Measurements from ENCODE around the gene GCNT2. TPM values are rescaled to one million over a fixed set of nuclear protein-coding genes. Genes with fewer than 3 reads are reported as not detected.
"Not testable (repeated sequence)": the region's sequence is repeated elsewhere in the genome, so short reads cannot be mapped to it uniquely, and the experiment has no call there.

GCNT2 gene
- polyA plus RNA-seq, 6 donors from 2014 or later: 3.7 to 8.9 (median 5.9) TPM

DNA sequence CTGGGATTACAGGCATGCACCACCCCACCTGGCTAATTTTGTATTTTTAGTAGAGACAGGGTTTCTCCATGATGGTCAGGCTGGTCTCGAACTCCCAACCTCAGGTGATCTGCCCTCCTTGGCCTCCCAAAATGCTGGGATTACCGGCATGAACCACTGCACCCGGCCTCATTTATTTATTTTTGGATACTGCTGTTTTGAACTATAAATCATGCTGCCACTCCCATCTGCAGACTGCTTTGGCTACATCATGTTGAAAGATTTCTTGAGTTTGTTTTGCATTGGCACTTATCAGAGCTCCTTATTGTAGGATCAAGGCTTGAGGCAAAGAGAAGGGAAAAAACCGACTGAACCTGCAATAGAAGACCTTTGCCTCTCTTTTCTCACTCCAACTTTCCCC is 60.3 kb downstream of the GCNT2 start:
- H3K9me3 Mint-ChIP-seq; H3K27ac Mint-ChIP-seq; H3K4me3 Mint-ChIP-seq; H3K27me3 Mint-ChIP-seq; DNase-seq; ATAC-seq (ENCODE audit: low read depth in 2 of 2): not testable (repeated sequence)
- Mint-ChIP-seq H3K36me3 (peaks cover 0 to 15% of the 10 kb centered on the region in 2 donors), H3K4me1 (peaks cover 17 to 30% (median 25%) of the 10 kb centered on the region in 3 donors)

DNA sequence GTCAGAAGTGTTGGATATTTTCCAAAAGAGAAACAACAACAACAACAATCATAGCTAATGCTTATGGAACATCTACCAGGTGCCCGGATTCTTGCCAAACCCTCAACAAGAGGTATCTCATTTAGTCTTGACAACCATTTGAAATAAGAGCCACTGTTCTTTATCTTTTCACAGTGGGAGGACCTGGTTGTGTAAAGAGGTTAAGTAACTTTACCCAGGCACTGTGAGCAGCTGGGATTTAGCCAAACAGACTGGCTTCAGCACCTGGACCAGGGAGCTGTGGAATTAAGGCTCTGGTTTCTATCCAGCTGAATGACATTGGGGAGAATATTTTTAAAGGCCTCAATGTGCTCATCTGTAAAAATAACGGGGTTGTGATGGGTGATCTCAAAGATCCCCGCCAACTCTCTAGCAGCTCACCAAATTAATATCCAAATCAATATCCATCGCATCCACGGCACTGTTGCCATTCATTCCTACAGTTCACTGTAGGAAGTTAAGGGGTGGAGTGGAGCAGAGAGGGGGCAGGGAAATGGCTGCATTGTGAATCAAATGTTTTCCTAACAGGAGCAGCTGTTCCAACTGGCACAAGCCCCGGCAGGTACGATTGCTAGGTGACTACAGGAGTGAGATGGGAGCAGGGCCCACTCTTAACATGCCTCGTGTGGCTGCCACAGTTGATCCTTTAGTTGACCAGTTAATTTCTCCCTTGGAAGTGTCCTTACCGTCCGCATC is 61.8 kb downstream of the GCNT2 start:
- no peaks in the 10 kb centered on the region for H3K9me3 Mint-ChIP-seq
- peaks cover 14 to 29% (median 23%) of the 10 kb centered on the region in 3 donors for H3K4me1 Mint-ChIP-seq
- peak overlapping the region in 1 of 6 donors; percentile 48 for H3K27ac Mint-ChIP-seq
- ATAC-seq (ENCODE audit: low read depth in 2 of 2) (no peak), DNase-seq (no peak)
- peaks cover 0 to 10% of the 10 kb centered on the region in 2 donors for H3K36me3 Mint-ChIP-seq
- H3K27me3 Mint-ChIP-seq: no peaks in the 10 kb centered on the region
- H3K4me3 Mint-ChIP-seq: no peak overlapping the region

DNA sequence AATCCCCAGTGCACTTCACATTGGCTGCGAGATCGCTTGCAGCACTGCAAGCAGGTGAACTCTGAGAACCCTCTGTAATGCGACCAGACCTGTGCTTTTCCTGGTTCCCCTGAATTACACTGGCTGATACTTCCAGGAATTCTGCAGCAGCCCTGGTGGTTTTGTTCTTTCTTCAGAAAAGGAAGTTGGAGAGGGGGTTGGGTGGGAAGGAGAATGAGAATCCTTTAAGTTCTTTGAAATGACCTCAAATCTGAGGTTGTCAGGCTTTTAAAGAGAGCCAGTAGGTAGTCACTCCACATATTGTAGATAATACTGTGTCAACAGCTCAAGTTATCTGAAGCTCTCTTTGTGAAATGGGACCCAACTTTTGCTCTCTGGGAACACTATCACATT is 62.4 kb downstream of the GCNT2 start:
- Mint-ChIP-seq H3K36me3 (peaks cover 0 to 10% of the 10 kb centered on the region in 2 donors), H3K4me3 (no peak overlapping the region), H3K27ac (peak overlapping the region in 2 of 6 donors; percentile 23 to 48), H3K27me3 (no peaks in the 10 kb centered on the region), H3K4me1 (peaks cover 14 to 27% (median 22%) of the 10 kb centered on the region in 3 donors), H3K9me3 (no peaks in the 10 kb centered on the region)
- ATAC-seq (ENCODE audit: low read depth in 2 of 2): no peak
- DNase-seq: no peak

DNA sequence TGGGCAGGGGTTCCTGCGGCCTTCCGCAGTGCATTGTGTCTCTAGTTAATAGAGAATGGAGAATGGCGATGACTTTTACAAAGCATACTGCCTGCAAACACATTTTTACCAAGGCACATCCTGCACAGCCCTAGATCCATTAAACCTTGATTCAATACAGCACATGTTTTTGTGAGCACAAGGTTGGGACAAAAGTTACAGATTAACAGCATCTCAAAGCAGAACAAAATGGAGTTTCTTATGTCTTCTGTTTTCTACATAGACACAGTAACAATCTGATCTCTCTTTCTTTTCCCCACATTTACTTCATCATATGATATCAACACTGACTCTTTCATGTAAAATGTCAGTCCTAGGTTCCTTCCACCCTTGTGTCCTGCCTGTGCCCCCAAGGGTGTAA is 63.5 kb downstream of the GCNT2 start:
- Mint-ChIP-seq H3K4me3 (no peak overlapping the region), H3K27ac (peak overlapping the region in 1 of 6 donors; percentile 29), H3K9me3 (no peaks in the 10 kb centered on the region), H3K36me3 (peaks cover 0 to 10% of the 10 kb centered on the region in 2 donors), H3K4me1 (peaks cover 10 to 24% (median 17%) of the 10 kb centered on the region in 3 donors), H3K27me3 (no peaks in the 10 kb centered on the region)
- ATAC-seq (ENCODE audit: low read depth in 2 of 2) (no peak), DNase-seq (no peak)

DNA sequence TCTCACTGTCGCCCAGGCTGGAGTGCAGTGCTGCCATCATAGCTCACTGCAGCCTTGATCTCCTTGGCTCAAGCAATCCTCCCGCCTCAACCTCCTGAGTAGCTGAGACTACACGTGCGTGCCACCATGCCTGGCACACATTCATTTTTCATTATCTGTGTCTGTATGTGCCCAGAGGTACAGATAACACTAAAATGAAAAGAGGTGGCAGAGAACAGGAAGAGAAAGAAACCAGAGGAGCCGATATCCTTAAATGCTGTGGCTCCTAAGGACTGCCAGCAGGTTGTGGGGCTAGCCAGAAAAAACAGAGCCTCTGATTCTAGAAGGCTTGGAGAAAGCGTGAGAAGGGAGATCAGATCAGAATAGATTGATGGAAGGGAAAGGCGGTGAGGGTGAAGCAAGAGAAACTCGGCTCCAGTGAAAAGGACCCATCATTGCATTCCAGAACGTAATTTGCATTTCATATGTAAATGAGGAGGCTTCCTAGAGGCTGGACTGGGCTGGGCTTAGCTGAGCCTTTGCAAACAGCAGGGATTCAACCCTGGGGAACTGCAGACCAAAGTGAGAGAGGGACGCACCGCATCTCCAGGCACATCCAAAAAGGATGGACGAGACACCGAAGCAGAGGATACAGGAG is 64.2 kb downstream of the GCNT2 start:
- no peak for DNase-seq
- peaks cover 9 to 20% (median 16%) of the 10 kb centered on the region in 3 donors for H3K4me1 Mint-ChIP-seq
- peaks cover 0 to 10% of the 10 kb centered on the region in 2 donors for H3K36me3 Mint-ChIP-seq
- no peak for ATAC-seq (ENCODE audit: low read depth in 2 of 2)
- no peak overlapping the region for H3K4me3 Mint-ChIP-seq
- no peaks in the 10 kb centered on the region for H3K27me3 Mint-ChIP-seq
- H3K27ac Mint-ChIP-seq: peak overlapping the region in 3 of 6 donors; percentile 19 to 86 (median 64)
- no peaks in the 10 kb centered on the region for H3K9me3 Mint-ChIP-seq

DNA sequence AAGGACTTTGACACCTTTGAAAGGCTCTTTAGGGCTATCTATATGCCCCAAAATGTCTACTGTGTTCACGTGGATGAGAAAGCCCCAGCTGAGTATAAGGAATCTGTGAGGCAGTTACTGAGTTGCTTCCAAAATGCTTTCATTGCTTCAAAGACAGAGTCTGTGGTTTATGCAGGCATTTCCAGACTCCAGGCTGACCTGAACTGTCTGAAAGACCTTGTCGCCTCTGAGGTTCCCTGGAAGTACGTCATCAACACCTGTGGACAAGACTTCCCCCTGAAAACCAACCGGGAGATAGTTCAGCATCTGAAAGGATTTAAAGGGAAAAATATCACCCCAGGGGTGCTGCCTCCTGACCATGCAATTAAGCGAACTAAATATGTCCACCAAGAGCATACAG is 65.2 kb downstream of the GCNT2 start:
- Mint-ChIP-seq H3K36me3 (peaks cover 0 to 18% of the 10 kb centered on the region in 2 donors), H3K9me3 (no peaks in the 10 kb centered on the region), H3K4me3 (no peak overlapping the region), H3K27me3 (no peaks in the 10 kb centered on the region), H3K27ac (peak overlapping the region in 2 of 6 donors; percentile 52 to 79), H3K4me1 (peaks cover 13 to 21% (median 19%) of the 10 kb centered on the region in 3 donors)
- DNase-seq (no peak), ATAC-seq (ENCODE audit: low read depth in 2 of 2) (no peak)

DNA sequence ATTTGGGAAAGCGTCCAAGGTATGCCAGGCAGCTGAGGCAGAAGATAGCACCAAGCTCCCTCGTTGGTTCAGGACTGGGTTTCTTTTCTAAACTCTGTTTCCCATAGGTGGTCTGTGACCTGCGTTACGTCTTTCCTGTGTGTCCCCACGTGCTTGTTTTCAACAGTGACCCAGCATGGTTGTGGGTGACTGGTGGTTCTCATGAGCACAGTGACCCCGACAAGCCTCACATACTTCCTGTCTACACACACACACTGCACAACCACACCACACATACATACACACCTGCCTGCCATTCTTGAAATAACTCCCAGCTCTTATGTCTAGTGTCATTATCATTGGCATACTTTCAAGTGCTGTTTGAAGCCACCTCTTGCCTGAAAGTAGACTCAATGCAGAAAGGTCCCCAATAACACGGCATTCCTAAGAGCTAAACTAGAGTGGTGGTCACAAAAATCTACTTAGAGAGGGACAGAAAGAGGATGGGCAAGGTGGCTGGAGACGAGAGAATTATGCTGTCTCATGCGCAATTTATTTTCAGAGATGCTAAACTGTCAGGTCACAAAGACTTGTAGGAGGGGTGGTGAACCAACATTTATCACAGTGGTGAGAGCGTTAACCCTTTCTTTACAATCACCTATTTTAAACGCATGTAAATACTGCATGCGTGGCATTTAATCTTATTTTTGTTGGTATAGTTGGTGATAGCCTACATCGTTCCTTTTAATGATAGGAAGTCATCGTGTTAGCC is 66.7 kb downstream of the GCNT2 start:
- H3K4me3 Mint-ChIP-seq: no peak overlapping the region
- H3K9me3 Mint-ChIP-seq: no peaks in the 10 kb centered on the region
- H3K27me3 Mint-ChIP-seq: no peaks in the 10 kb centered on the region
- DNase-seq (no peak), ATAC-seq (ENCODE audit: low read depth in 2 of 2) (peak in 1 of 2 donors; percentile 16)
- H3K4me1 Mint-ChIP-seq: peaks cover 16 to 25% (median 21%) of the 10 kb centered on the region in 3 donors
- peaks cover 0 to 18% of the 10 kb centered on the region in 2 donors for H3K36me3 Mint-ChIP-seq
- no peak overlapping the region for H3K27ac Mint-ChIP-seq

DNA sequence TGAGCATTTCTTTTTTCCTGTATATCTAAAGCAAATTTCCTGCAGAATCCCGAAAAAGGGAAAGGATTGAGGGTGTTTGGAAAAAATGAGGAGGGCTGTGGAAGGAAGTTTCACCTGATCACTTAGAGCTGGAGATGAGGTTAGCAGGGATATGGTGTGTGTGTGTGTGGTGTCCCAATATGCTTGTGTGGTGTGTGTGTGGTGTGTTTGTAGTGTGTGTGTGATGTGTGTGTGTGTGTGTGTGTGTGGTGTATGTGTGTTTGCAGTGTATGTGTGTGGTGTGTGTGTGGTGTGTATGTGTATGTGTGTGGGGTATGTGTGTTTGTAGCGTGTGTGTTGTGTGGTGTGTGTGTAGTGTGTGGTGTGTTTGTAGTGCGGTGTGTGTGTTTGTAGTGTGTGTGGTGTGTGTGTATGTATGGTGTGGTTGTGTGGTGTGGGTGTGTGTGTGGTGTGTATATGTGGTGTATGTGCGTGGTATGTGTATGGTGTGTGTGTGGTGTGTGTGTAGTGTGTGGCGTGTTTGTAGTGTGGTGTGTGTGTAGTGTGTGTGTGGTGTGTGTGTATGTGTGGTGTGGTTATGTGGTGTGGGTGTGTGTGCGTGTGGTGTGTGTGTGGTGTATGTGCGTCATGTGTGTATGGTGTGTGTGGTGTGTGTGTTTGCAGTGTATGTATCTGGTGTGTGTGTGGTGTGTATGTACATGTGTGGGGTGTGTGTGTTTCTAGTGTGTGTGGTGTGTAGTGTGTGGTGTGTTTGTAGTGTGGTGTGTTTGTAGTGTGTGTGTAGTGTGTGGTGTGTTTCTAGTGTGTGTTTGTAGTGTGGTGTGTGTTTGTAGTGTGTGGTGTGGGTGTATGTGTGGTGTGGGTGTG is 67.6 kb downstream of the GCNT2 start:
- peaks cover 0 to 18% of the 10 kb centered on the region in 2 donors for H3K36me3 Mint-ChIP-seq
- no peaks in the 10 kb centered on the region for H3K27me3 Mint-ChIP-seq
- H3K4me1 Mint-ChIP-seq: peaks cover 23 to 25% (median 25%) of the 10 kb centered on the region in 3 donors
- DNase-seq (no peak), ATAC-seq (ENCODE audit: low read depth in 2 of 2) (no peak)
- no peaks in the 10 kb centered on the region for H3K9me3 Mint-ChIP-seq
- H3K4me3 Mint-ChIP-seq: no peak overlapping the region
- no peak overlapping the region for H3K27ac Mint-ChIP-seq

DNA sequence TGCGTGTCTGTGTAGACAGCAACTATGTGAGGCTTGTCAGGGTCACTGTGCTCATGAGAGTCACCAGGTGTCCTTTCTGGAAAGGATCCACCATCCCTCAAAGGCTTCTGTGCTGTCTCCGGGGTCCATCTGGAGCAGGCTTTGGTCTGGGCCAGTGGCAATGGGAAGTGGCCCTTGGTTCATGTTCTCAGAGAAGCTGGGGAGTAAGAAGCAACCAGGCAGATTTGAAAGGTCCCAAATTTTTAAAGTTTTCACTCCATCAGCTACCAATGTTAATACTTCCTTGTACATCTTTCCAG is 68.2 kb downstream of the GCNT2 start:
- Mint-ChIP-seq H3K4me1 (peaks cover 23 to 29% (median 24%) of the 10 kb centered on the region in 3 donors), H3K9me3 (no peaks in the 10 kb centered on the region), H3K27me3 (no peaks in the 10 kb centered on the region), H3K27ac (no peak overlapping the region), H3K36me3 (peaks cover 0 to 18% of the 10 kb centered on the region in 2 donors), H3K4me3 (no peak overlapping the region)
- DNase-seq (no peak), ATAC-seq (ENCODE audit: low read depth in 2 of 2) (no peak)

DNA sequence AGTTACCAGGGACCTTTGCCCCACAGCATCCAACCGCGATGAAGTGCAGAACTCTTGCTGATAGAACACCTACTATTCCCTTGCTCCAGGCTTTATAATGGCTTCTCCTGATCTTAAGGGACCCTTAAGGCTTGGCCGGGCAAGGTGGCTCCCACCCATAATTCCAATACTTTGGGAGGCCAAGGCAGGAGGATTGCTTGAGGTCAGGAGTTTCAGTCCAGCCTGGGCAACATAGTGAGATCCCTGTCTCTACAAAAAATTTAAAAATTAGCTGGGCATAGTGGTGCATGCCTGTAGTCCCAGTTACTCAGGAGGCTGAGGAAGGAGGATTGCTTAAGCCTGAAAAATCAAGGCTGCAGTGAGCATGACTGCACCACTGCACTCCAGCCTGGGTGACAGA is 68.8 kb downstream of the GCNT2 start:
- ATAC-seq (ENCODE audit: low read depth in 2 of 2) (no peak), DNase-seq (no peak)
- H3K27me3 Mint-ChIP-seq: no peaks in the 10 kb centered on the region
- H3K4me1 Mint-ChIP-seq: peaks cover 27 to 35% (median 30%) of the 10 kb centered on the region in 3 donors
- no peak overlapping the region for H3K4me3 Mint-ChIP-seq
- H3K9me3 Mint-ChIP-seq: no peaks in the 10 kb centered on the region
- peaks cover 0 to 17% of the 10 kb centered on the region in 2 donors for H3K36me3 Mint-ChIP-seq
- H3K27ac Mint-ChIP-seq: no peak overlapping the region

DNA sequence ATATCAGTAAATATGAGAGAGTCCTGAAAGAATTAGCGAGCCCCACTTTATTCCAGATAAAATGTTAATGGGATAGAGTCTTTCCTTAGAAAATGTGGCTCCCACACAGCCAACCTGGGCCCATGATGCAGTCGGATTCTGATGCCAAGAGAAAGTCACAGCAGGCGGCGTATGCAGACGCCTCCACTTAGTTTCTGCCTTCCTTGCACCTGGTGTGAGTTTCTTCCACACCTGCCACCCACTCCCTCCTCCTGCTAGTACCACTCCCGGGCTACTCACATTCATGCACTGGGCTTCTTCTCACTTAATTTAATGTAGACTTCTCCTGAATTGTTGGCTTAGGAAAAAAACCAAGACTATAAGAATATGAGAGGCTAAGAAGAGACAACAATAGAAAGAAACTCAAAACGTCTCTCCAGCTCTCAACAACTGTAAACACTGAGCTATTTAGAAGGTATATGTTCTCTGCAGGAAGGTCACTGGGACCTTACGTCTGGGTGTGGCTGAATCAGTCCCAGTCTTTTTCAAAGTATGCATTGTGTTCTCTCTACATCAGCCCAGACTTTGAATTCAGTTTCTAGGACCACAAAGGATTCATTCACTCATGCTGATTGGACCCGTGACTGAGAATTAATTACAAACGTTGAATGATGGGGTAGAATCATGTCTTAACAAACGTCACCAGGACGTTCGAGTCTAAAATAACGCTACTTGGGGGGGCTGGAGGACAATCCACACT is 70.4 kb downstream of the GCNT2 start:
- Mint-ChIP-seq H3K36me3 (peaks cover 0 to 7% of the 10 kb centered on the region in 2 donors), H3K27ac (no peak overlapping the region), H3K4me1 (peaks cover 25 to 35% (median 33%) of the 10 kb centered on the region in 3 donors), H3K9me3 (no peaks in the 10 kb centered on the region), H3K27me3 (no peaks in the 10 kb centered on the region), H3K4me3 (no peak overlapping the region)
- ATAC-seq (ENCODE audit: low read depth in 2 of 2): no peak
- DNase-seq: no peak

Data from naive B cell (primary cell).